ENCODE data around the gene TP53. TPM values are rescaled to one million over a fixed set of nuclear protein-coding genes. Genes with fewer than 3 reads are reported as not detected.
"Not testable (repeated sequence)": the region's sequence is repeated elsewhere in the genome, so short reads cannot be mapped to it uniquely, and the experiment has no call there.

The TP53 gene
- total and polyA plus RNA-seq, 5 donors = 6.1 to 16.3 (median 13.8) TPM

- intact Hi-C loops (cut with DNase I) = no loop called here
- Histone ChIP-seq H3K27me3 (ENCODE audit: control insufficient read depth, insufficient read depth) (no peaks in the 10 kb centered on the region), H3K9me3 (ENCODE audit: control insufficient read depth, low read length) (no peaks in the 10 kb centered on the region), H3K4me3 (ENCODE audit: low read length) (peak within 1 kb of the TSS; percentile 96), H3K4me1 (ENCODE audit: control insufficient read depth, insufficient read depth, low read length) (peaks cover 7% of the 10 kb centered on the region), H3K27ac (ENCODE audit: low read length) (peak within 1 kb of the TSS; percentile 95)
- peak; percentile 96 to 98 (median 97) for DNase-seq
- under 1% methylated on average over 54 of the region's 54 CpGs for WGBS
- ATAC-seq = peak; percentile 98 to 99
Measured at GRCh38 chr17:7627250-7628121, 59.8 kb downstream of the TP53 start, which contains the start of gene SAT2. SAT2 (minus strand) TSS chr17:7627821; CDS start chr17:7627635, 186 bp downstream.

- Histone ChIP-seq H3K27ac (ENCODE audit: low read length) (peak overlapping the region; percentile 95), H3K27me3 (ENCODE audit: control insufficient read depth, insufficient read depth) (no peaks in the 10 kb centered on the region), H3K4me1 (ENCODE audit: control insufficient read depth, insufficient read depth, low read length) (peaks cover 7% of the 10 kb centered on the region), H3K4me3 (ENCODE audit: low read length) (peak overlapping the region; percentile 96), H3K9me3 (ENCODE audit: control insufficient read depth, low read length) (no peaks in the 10 kb centered on the region)
- 17% methylated on average over 6 of the region's 6 CpGs for WGBS
- DNase-seq = no peak
- intact Hi-C loops (cut with DNase I) = no loop called here
- ATAC-seq = no peak
Measured at GRCh38 chr17:7626956-7627249, 60.4 kb downstream of the TP53 start.

GRCh38 chr17:7626307-7626706 lies 61.0 kb downstream of the TP53 start:
- Histone ChIP-seq H3K27me3 (ENCODE audit: control insufficient read depth, insufficient read depth) (no peaks in the 10 kb centered on the region), H3K4me3 (ENCODE audit: low read length) (no peak overlapping the region), H3K4me1 (ENCODE audit: control insufficient read depth, insufficient read depth, low read length) (peaks cover 6% of the 10 kb centered on the region), H3K27ac (ENCODE audit: low read length) (peak overlapping the region; percentile 95), H3K9me3 (ENCODE audit: control insufficient read depth, low read length) (no peaks in the 10 kb centered on the region)
- intact Hi-C loops (cut with DNase I) = no loop called here
- no peak for ATAC-seq
- WGBS = 86% methylated on average over 7 of the region's 7 CpGs
- no peak for DNase-seq

- H3K4me3 ChIP-seq (ENCODE audit: low read length); H3K27me3 ChIP-seq (ENCODE audit: control insufficient read depth, insufficient read depth); ATAC-seq; H3K9me3 ChIP-seq (ENCODE audit: control insufficient read depth, low read length); intact Hi-C loops (cut with DNase I); H3K27ac ChIP-seq (ENCODE audit: low read length); DNase-seq; H3K4me1 ChIP-seq (ENCODE audit: control insufficient read depth, insufficient read depth, low read length): not testable (repeated sequence)
- 98% methylated on average over 16 of the region's 16 CpGs for WGBS
Measured at GRCh38 chr17:7625749-7626148, 61.5 kb downstream of the TP53 start.

- DNase-seq = no peak
- Histone ChIP-seq H3K4me1 (ENCODE audit: control insufficient read depth, insufficient read depth, low read length) (peaks cover 5% of the 10 kb centered on the region), H3K9me3 (ENCODE audit: control insufficient read depth, low read length) (no peaks in the 10 kb centered on the region), H3K27me3 (ENCODE audit: control insufficient read depth, insufficient read depth) (no peaks in the 10 kb centered on the region), H3K4me3 (ENCODE audit: low read length) (no peak overlapping the region), H3K27ac (ENCODE audit: low read length) (no peak overlapping the region)
- WGBS = 87% methylated on average over 5 of the region's 5 CpGs
- no peak for ATAC-seq
- intact Hi-C loops (cut with DNase I) = no loop called here
Measured at GRCh38 chr17:7623661-7624060, 63.6 kb downstream of the TP53 start.

GRCh38 chr17:7620835-7621234 lies 66.5 kb downstream of the TP53 start:
- Histone ChIP-seq H3K4me1 (ENCODE audit: control insufficient read depth, insufficient read depth, low read length) (no peaks in the 10 kb centered on the region), H3K4me3 (ENCODE audit: low read length) (no peak overlapping the region), H3K27ac (ENCODE audit: low read length) (no peak overlapping the region), H3K9me3 (ENCODE audit: control insufficient read depth, low read length) (no peaks in the 10 kb centered on the region), H3K27me3 (ENCODE audit: control insufficient read depth, insufficient read depth) (no peaks in the 10 kb centered on the region)
- DNase-seq (no peak), ATAC-seq (no peak)
- WGBS = 95% methylated on average over 8 of the region's 8 CpGs
- intact Hi-C loops (cut with DNase I) = no loop called here

GRCh38 chr17:7618608-7619007 lies 68.7 kb downstream of the TP53 start:
- no peaks in the 10 kb centered on the region for H3K27me3 ChIP-seq (ENCODE audit: control insufficient read depth, insufficient read depth)
- ATAC-seq (no peak), DNase-seq (no peak)
- H3K9me3 ChIP-seq (ENCODE audit: control insufficient read depth, low read length) = no peaks in the 10 kb centered on the region
- WGBS = 75% methylated on average over 5 of the region's 5 CpGs
- H3K4me3 ChIP-seq (ENCODE audit: low read length) = no peak overlapping the region
- intact Hi-C loops (cut with DNase I) = no loop called here
- H3K27ac ChIP-seq (ENCODE audit: low read length) = no peak overlapping the region
- H3K4me1 ChIP-seq (ENCODE audit: control insufficient read depth, insufficient read depth, low read length) = no peaks in the 10 kb centered on the region

Other genes starting within 250 kb of the TP53 start
- gene FGF11, start 248.0 kb downstream of the TP53 start, total RNA-seq = 10 to 100 TPM; 13.9 to 34.8 (median 23.9) TPM
- gene FGF11, start 248.0 kb downstream of the TP53 start, polyA plus RNA-seq = 31.7 TPM
- 10 to 100 TPM; 11.4 to 15.6 (median 13.1) TPM for gene CHRNB1, start 242.4 kb downstream of the TP53 start, total RNA-seq
- gene CHRNB1, start 242.4 kb downstream of the TP53 start, polyA plus RNA-seq = 16.1 TPM
- 10 to 100 TPM; 73.6 to 86.2 (median 82.2) TPM for gene ZBTB4, start 207.9 kb downstream of the TP53 start, total RNA-seq
- gene ZBTB4, start 207.9 kb downstream of the TP53 start, polyA plus RNA-seq = 41.7 TPM
- gene SLC35G6, start 206.0 kb downstream of the TP53 start, total RNA-seq = not detected
- not detected for gene SLC35G6, start 206.0 kb downstream of the TP53 start, polyA plus RNA-seq
- gene POLR2A, start 203.1 kb downstream of the TP53 start, total RNA-seq = 10 to 100 TPM; 41.9 to 51.4 (median 47.4) TPM
- 22.3 TPM for gene POLR2A, start 203.1 kb downstream of the TP53 start, polyA plus RNA-seq
- gene TNFSF12, start 138.4 kb downstream of the TP53 start, total RNA-seq = 10 to 100 TPM; 42.9 to 52.0 (median 47.5) TPM
- gene TNFSF12, start 138.4 kb downstream of the TP53 start, polyA plus RNA-seq = 58.4 TPM
- 10 to 100 TPM; 14.6 to 19.9 (median 15.7) TPM for gene TNFSF13, start 128.7 kb downstream of the TP53 start, total RNA-seq
- 15.3 TPM for gene TNFSF13, start 128.7 kb downstream of the TP53 start, polyA plus RNA-seq
- 10 to 100 TPM; 27.2 to 37.2 (median 34.2) TPM for gene SENP3, start 125.6 kb downstream of the TP53 start, total RNA-seq
- 45.2 TPM for gene SENP3, start 125.6 kb downstream of the TP53 start, polyA plus RNA-seq
- 10 to 100 TPM; 34.6 to 45.6 (median 44.1) TPM for gene CD68, start 107.9 kb downstream of the TP53 start, total RNA-seq
- 19.4 TPM for gene CD68, start 107.9 kb downstream of the TP53 start, polyA plus RNA-seq
- gene MPDU1, start 103.6 kb downstream of the TP53 start, total RNA-seq = 10 to 100 TPM; 19.3 to 32.7 (median 29.4) TPM
- 43.7 TPM for gene MPDU1, start 103.6 kb downstream of the TP53 start, polyA plus RNA-seq
- 1 to 10 TPM; 5.4 to 6.2 (median 5.9) TPM for gene SOX15, start 97.4 kb downstream of the TP53 start, total RNA-seq
- gene SOX15, start 97.4 kb downstream of the TP53 start, polyA plus RNA-seq = 7.0 TPM
- gene FXR2, start 72.6 kb downstream of the TP53 start, total RNA-seq = 100 to 1,000 TPM in 1 of 4 donors, 10 to 100 TPM in 3; 78.9 to 109 (median 87.2) TPM
- gene FXR2, start 72.6 kb downstream of the TP53 start, polyA plus RNA-seq = 79.3 TPM
- 100 to 1,000 TPM in 2 of 4 donors, 10 to 100 TPM in 2; 85.1 to 117 (median 93.7) TPM for gene SAT2, start 59.7 kb downstream of the TP53 start, total RNA-seq
- 141 TPM for gene SAT2, start 59.7 kb downstream of the TP53 start, polyA plus RNA-seq
- gene SHBG, start 57.4 kb downstream of the TP53 start, total RNA-seq = 1 to 10 TPM in 1 of 4 donors, under 1 TPM in 2, not detected in 1; 0.71 to 1.2 (median 0.82) TPM
- 0.57 TPM for gene SHBG, start 57.4 kb downstream of the TP53 start, polyA plus RNA-seq
- gene ATP1B2, start 36.6 kb downstream of the TP53 start, total RNA-seq = 10 to 100 TPM in 1 of 4 donors, 1 to 10 TPM in 3; 3.1 to 10.2 (median 5.3) TPM
- 2.8 TPM for gene ATP1B2, start 36.6 kb downstream of the TP53 start, polyA plus RNA-seq
- gene WRAP53, start 987 bp upstream of the TP53 start, total RNA-seq = 1 to 10 TPM; 4.0 to 6.3 (median 4.9) TPM
- 5.1 TPM for gene WRAP53, start 987 bp upstream of the TP53 start, polyA plus RNA-seq
- gene EFNB3, start 17.7 kb upstream of the TP53 start, total RNA-seq = under 1 TPM; 0.31 to 0.97 (median 0.54) TPM
- 0.59 TPM for gene EFNB3, start 17.7 kb upstream of the TP53 start, polyA plus RNA-seq
- gene DNAH2, start 30.3 kb upstream of the TP53 start, total RNA-seq = under 1 TPM in 3 of 4 donors, not detected in 1; 0.03 to 0.22 (median 0.06) TPM
- gene DNAH2, start 30.3 kb upstream of the TP53 start, polyA plus RNA-seq = 0.11 TPM
- gene KDM6B, start 146.7 kb upstream of the TP53 start, total RNA-seq = 10 to 100 TPM; 25.7 to 28.1 (median 27.5) TPM
- gene KDM6B, start 146.7 kb upstream of the TP53 start, polyA plus RNA-seq = 18.6 TPM
- gene TMEM88, start 167.6 kb upstream of the TP53 start, total RNA-seq = 10 to 100 TPM in 3 of 4 donors, 1 to 10 TPM in 1; 9.0 to 24.6 (median 16.3) TPM
- 74.5 TPM for gene TMEM88, start 167.6 kb upstream of the TP53 start, polyA plus RNA-seq
- gene NAA38, start 170.1 kb upstream of the TP53 start, total RNA-seq = 100 to 1,000 TPM in 1 of 4 donors, 10 to 100 TPM in 3; 59.9 to 103 (median 95.6) TPM
- 160 TPM for gene NAA38, start 170.1 kb upstream of the TP53 start, polyA plus RNA-seq
- 10 to 100 TPM; 12.6 to 16.2 (median 15.4) TPM for gene CYB5D1, start 170.5 kb upstream of the TP53 start, total RNA-seq
- 12.1 TPM for gene CYB5D1, start 170.5 kb upstream of the TP53 start, polyA plus RNA-seq
- gene CHD3, start 201.3 kb upstream of the TP53 start, total RNA-seq = 10 to 100 TPM; 31.2 to 38.8 (median 35.0) TPM
- gene CHD3, start 201.3 kb upstream of the TP53 start, polyA plus RNA-seq = 45.3 TPM
- 1 to 10 TPM in 3 of 4 donors, under 1 TPM in 1; 0.89 to 2.1 (median 1.5) TPM for gene RNF227, start 228.8 kb upstream of the TP53 start, total RNA-seq
- gene RNF227, start 228.8 kb upstream of the TP53 start, polyA plus RNA-seq = 1.5 TPM
- 1 to 10 TPM in 1 of 4 donors, under 1 TPM in 3; 0.60 to 1.2 (median 0.70) TPM for gene KCNAB3, start 242.4 kb upstream of the TP53 start, total RNA-seq
- gene KCNAB3, start 242.4 kb upstream of the TP53 start, polyA plus RNA-seq = 0.50 TPM
- gene TRAPPC1, start 244.5 kb upstream of the TP53 start, total RNA-seq = 100 to 1,000 TPM in 3 of 4 donors, 10 to 100 TPM in 1; 73.4 to 109 (median 104) TPM
- 135 TPM for gene TRAPPC1, start 244.5 kb upstream of the TP53 start, polyA plus RNA-seq
- gene CNTROB, start 244.7 kb upstream of the TP53 start, total RNA-seq = 10 to 100 TPM in 3 of 4 donors, 1 to 10 TPM in 1; 9.6 to 14.6 (median 10.4) TPM
- gene CNTROB, start 244.7 kb upstream of the TP53 start, polyA plus RNA-seq = 9.6 TPM

All from right cardiac atrium (tissue), 5 donors.